SW480 (cell line): Measurements from ENCODE around the gene RHCE.
"Not testable (repeated sequence)": the region's sequence is repeated elsewhere in the genome, so short reads cannot be mapped to it uniquely, and the experiment has no call there.

Source experiments
- DNase-seq: peaks from one replicate; pipeline ENCODE4 v3.0.0-alpha.2; 2016; ENCODE audit warnings: low spot score

The RHCE gene

GRCh38 chr1:25420715-25421114 lies at the start of gene RHCE:
TSS of gene RHCE (minus strand) at chr1:25420825. CDS start at chr1:25420786, 39 bp downstream.
- not testable (repeated sequence) for DNase-seq

- no peak for DNase-seq
Measured at GRCh38 chr1:25469177-25469576, 48.6 kb upstream of the RHCE start.

GRCh38 chr1:25468033-25468432 lies 47.4 kb upstream of the RHCE start:
- DNase-seq = no peak

- DNase-seq = no peak
Measured at GRCh38 chr1:25467616-25468015, 47.0 kb upstream of the RHCE start.

GRCh38 chr1:25467193-25467592 lies 46.6 kb upstream of the RHCE start:
- DNase-seq = no peak

GRCh38 chr1:25462732-25463131 lies 42.1 kb upstream of the RHCE start:
- DNase-seq = no peak

GRCh38 chr1:25461849-25462248 lies 41.2 kb upstream of the RHCE start:
- no peak for DNase-seq

- not testable (repeated sequence) for DNase-seq
Measured at GRCh38 chr1:25460816-25461215, 40.2 kb upstream of the RHCE start.

- no peak for DNase-seq
Measured at GRCh38 chr1:25460020-25460419, 39.4 kb upstream of the RHCE start.

- no peak for DNase-seq
Measured at GRCh38 chr1:25458541-25459298, 38.1 kb upstream of the RHCE start.

GRCh38 chr1:25456502-25456901 lies 35.9 kb upstream of the RHCE start:
- DNase-seq = no peak

GRCh38 chr1:25451908-25452307 lies 31.3 kb upstream of the RHCE start:
- DNase-seq = no peak

- DNase-seq = no peak
Measured at GRCh38 chr1:25450891-25451290, 30.3 kb upstream of the RHCE start.

- no peak for DNase-seq
Measured at GRCh38 chr1:25447547-25447946, 26.9 kb upstream of the RHCE start.

GRCh38 chr1:25445993-25446538 lies 25.4 kb upstream of the RHCE start:
- no peak for DNase-seq

GRCh38 chr1:25444604-25445003 lies 24.0 kb upstream of the RHCE start:
- DNase-seq = not testable (repeated sequence)

- DNase-seq = no peak
Measured at GRCh38 chr1:25443030-25443699, 22.5 kb upstream of the RHCE start.

- peak; percentile 24 for DNase-seq
Measured at GRCh38 chr1:25442178-25442577, 21.6 kb upstream of the RHCE start.

- DNase-seq = no peak
Measured at GRCh38 chr1:25439287-25439686, 18.7 kb upstream of the RHCE start.

- no peak for DNase-seq
Measured at GRCh38 chr1:25437672-25438071, 17.0 kb upstream of the RHCE start.

GRCh38 chr1:25435397-25436108 lies 14.9 kb upstream of the RHCE start:
- DNase-seq = no peak

- no peak for DNase-seq
Measured at GRCh38 chr1:25433389-25434186, 13.0 kb upstream of the RHCE start.
